Stimulated activated naive CD8-positive, alpha-beta T cell treated with anti-CD3 and anti-CD28 coated beads, Interleukin-15, Interleukin-2, amounts not matched to agents 100 ng/mL and 50 ng/mL, for 24 hours (primary cell): ENCODE results near the gene C9orf85.
A peak's percentile ranks its signal among the peaks of the same experiment; 100 is the strongest.

ENCODE experiments used
- H3K27ac Mint-ChIP-seq: one replicate; pipeline ENCODE4 v1.8.0; 2021; ENCODE audit warnings: mild to moderate bottlenecking, mixed read lengths
- H3K27me3 Mint-ChIP-seq: one replicate; pipeline ENCODE4 v1.8.0; 2021; ENCODE audit warnings: mixed read lengths
- H3K36me3 Mint-ChIP-seq: one replicate; pipeline ENCODE4 v1.8.0; 2021; ENCODE audit warnings: low read depth, mixed read lengths
- H3K4me1 Mint-ChIP-seq: one replicate; pipeline ENCODE4 v1.8.0; 2021; ENCODE audit warnings: low read depth, mixed read lengths
- H3K4me3 Mint-ChIP-seq: one replicate; pipeline ENCODE4 v1.8.0; 2021; ENCODE audit warnings: mild to moderate bottlenecking, mixed read lengths
- H3K9me3 Mint-ChIP-seq: one replicate; pipeline ENCODE4 v1.8.0; 2021; ENCODE audit warnings: mixed read lengths

The C9orf85 gene, protein sequence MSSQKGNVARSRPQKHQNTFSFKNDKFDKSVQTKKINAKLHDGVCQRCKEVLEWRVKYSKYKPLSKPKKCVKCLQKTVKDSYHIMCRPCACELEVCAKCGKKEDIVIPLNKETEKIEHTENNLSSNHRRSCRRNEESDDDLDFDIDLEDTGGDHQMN

DNA sequence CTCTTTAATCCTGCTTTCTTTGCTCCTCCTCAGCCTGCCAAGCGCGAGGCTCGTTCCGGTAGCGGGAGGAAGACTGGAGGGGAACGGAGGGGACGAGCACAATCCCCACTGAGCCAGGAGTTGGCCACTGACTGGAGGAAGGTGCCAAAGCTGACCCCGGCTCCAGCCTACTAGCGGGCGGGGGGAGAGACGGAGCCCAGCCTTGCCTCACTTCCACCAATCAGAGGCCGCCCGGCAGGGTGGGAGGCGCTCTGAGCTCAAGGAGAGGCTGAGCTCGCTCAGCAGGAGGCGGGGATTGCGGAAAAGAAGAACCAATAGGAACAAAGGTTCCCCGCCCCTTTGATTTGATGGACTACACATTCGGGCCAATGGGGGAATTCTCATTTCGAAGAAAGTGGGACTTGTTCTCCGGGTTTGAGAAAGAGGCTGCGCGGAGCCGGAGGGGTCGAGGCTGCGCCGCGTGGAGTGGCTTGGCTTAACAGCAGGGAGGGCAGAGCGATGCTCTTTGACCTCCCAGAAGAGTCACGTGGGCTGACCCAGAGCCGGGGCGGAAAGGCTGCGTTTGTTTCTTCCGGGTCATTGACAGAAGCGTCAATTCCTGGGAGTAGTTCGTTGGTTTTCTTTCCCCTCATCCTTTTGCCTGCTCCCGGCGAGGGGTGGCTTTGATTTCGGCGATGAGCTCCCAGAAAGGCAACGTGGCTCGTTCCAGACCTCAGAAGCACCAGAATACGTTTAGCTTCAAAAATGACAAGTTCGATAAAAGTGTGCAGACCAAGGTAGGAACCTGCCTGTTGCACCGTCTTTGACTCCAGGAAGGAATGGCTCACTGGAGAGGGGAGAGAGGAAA, at the start of gene C9orf85, which contains the start of gene ABHD17B:
Gene C9orf85 (plus strand): TSS at position 579 of the 847 bp plus-strand sequence. CDS start 96 bp downstream, at position 675.
Gene ABHD17B (minus strand): TSS at position 133 of the 847 bp plus-strand sequence. CDS start 36,113 bp downstream, outside the sequence.
- Mint-ChIP-seq H3K4me3 (peak within 1 kb of the TSS; percentile 100), H3K27me3 (no peaks in the 10 kb centered on the region), H3K4me1 (peaks cover 74% of the 10 kb centered on the region), H3K9me3 (no peaks in the 10 kb centered on the region), H3K36me3 (peaks cover 4% of the 10 kb centered on the region), H3K27ac (peak within 1 kb of the TSS; percentile 100)

- Mint-ChIP-seq H3K4me1 (peaks cover 32% of the 10 kb centered on the region), H3K4me3 (no peak overlapping the region), H3K36me3 (peaks cover 74% of the 10 kb centered on the region), H3K9me3 (peaks cover 17% of the 10 kb centered on the region), H3K27ac (no peak overlapping the region), H3K27me3 (no peaks in the 10 kb centered on the region)
These were observed 47.8 kb upstream of the C9orf85 start for GRCh38 chr9:71863631-71864030.

DNA sequence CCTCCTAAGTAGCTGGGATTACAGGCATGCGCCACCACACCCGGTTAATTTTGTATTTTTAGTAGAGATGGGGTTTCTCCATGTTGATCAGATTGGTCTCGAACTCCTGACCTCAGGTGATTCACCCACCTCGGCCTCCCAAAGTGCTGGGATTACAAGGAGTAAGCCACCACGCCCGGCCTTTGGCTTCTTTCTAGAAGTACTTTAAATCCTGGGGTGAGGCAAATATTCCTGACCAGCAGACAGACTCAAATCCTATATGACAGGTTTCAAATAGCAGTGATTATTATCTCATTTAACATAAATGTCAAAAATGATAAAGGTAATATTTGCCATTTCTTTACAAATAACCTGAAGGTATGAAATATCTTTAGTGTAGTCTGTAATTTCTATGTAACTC, 36.1 kb upstream of the C9orf85 start:
- Mint-ChIP-seq H3K4me1 (peaks cover 23% of the 10 kb centered on the region), H3K27me3 (no peaks in the 10 kb centered on the region), H3K27ac (no peak overlapping the region), H3K4me3 (no peak overlapping the region), H3K9me3 (peaks cover 21% of the 10 kb centered on the region), H3K36me3 (peaks cover 61% of the 10 kb centered on the region)

DNA sequence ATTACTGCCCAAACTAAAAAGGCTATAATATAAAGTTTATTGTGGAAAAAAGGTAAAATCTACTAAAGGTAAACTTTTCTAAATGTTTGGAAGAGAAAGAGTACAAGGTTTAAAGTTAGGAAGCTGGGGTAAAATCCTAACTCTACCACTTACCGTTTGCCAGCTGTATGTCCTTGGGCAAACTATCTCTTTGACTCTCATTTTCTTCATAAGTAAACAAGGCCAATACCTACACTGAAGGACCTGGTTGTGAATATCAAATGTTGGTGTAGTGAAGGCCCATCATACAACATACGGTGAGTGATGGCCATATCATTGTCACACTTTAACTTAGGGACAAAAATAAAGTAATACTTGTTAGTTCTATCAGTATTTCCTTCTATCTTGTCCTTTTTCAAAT, 35.3 kb upstream of the C9orf85 start:
- Mint-ChIP-seq H3K27ac (no peak overlapping the region), H3K27me3 (no peaks in the 10 kb centered on the region), H3K9me3 (peaks cover 25% of the 10 kb centered on the region), H3K4me3 (no peak overlapping the region), H3K4me1 (peaks cover 27% of the 10 kb centered on the region), H3K36me3 (peaks cover 60% of the 10 kb centered on the region)

DNA sequence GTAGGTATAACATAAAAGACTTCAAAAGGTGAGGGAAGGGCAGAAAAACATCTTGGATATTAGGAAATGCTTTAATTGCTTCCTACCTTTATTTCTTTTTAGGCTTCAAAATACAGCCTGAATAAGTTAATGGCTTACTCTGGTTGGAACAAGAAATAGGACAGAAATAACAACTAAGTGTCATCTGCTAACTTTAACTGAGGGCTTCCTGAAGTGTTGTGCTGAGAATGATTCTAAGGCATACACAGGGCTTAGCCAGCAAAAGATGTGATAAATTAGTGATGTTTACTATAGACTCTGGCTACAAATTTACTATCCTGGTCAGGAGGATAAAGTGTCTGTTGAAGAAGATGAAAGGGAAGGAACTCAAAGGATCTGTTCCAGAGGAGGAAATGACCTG, 34.6 kb upstream of the C9orf85 start:
- Mint-ChIP-seq H3K9me3 (peaks cover 30% of the 10 kb centered on the region), H3K27ac (no peak overlapping the region), H3K36me3 (peaks cover 60% of the 10 kb centered on the region), H3K4me3 (no peak overlapping the region), H3K4me1 (peaks cover 27% of the 10 kb centered on the region), H3K27me3 (no peaks in the 10 kb centered on the region)

- Mint-ChIP-seq H3K9me3 (peaks cover 33% of the 10 kb centered on the region), H3K36me3 (peaks cover 69% of the 10 kb centered on the region), H3K27me3 (no peaks in the 10 kb centered on the region), H3K4me3 (no peak overlapping the region), H3K4me1 (peaks cover 23% of the 10 kb centered on the region), H3K27ac (no peak overlapping the region)
These were observed 32.8 kb upstream of the C9orf85 start for GRCh38 chr9:71878327-71879274.

DNA sequence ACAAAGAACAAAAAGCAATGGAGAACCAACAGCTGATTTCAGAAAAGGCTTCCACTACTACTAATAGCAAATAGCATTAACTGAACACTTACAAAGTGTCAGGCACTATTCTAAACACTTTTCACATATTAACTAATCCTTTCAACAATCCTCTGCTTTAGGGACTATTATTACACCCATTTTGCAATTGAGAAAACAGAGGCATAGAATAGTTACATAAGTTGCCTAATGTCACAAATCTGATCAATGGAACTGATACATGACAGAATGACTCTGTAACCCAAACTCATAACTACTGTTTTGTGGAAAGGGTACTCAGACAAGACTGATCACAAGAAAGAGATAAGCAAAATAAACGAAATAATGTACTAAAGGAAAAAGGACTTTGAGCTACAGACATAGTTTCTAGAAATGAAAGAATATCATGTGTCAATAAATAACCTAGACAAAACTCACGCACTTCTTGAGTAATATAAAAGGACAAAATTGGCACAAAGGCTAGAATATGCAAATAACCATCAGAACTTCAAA, 31.7 kb upstream of the C9orf85 start:
- Mint-ChIP-seq H3K36me3 (peaks cover 73% of the 10 kb centered on the region), H3K27ac (no peak overlapping the region), H3K9me3 (peaks cover 41% of the 10 kb centered on the region), H3K4me1 (peaks cover 24% of the 10 kb centered on the region), H3K27me3 (no peaks in the 10 kb centered on the region), H3K4me3 (no peak overlapping the region)

DNA sequence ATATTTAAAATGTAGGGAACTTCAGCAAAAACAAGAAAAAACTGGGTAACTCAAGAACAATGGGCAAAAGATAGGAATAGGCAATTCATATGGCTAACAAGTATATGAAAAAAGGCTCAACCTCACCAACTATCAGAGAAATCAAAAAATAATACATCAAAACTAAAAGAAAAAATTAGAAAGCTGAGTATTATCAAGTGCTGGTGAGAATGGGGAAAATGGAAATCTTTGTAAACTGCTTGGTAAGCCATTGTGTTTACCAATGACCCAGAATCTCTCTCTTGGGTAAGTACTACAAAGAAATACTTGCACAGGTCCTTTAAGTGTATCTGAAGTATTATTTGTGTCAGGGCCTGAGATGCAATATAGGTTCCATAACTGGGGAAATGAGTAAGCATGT, 27.4 kb upstream of the C9orf85 start:
- peaks cover 41% of the 10 kb centered on the region for H3K4me1 Mint-ChIP-seq
- H3K36me3 Mint-ChIP-seq: peaks cover 55% of the 10 kb centered on the region
- H3K4me3 Mint-ChIP-seq: no peak overlapping the region
- H3K27ac Mint-ChIP-seq: peak overlapping the region; percentile 31
- H3K27me3 Mint-ChIP-seq: no peaks in the 10 kb centered on the region
- H3K9me3 Mint-ChIP-seq: peaks cover 28% of the 10 kb centered on the region

DNA sequence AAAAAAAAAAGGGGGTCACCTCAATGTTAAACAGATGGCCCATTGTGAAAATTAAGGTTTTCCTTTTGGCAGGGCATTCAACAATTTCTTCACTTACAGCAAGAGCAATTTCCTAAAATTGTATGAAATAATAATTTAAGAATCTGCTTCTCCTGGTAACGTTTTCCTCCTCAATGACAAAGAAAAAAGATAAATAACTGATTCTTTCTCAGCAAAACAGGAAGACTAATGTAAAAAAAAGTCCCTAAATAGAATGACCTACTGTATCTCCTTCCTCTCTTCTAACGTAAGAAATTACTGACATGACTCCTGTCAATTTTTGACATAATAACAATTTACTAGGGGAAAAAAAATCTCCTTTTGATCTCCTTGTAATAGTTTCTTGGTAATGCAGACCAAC, 26.0 kb upstream of the C9orf85 start:
- H3K9me3 Mint-ChIP-seq: peaks cover 20% of the 10 kb centered on the region
- peaks cover 52% of the 10 kb centered on the region for H3K36me3 Mint-ChIP-seq
- H3K27me3 Mint-ChIP-seq: no peaks in the 10 kb centered on the region
- peaks cover 48% of the 10 kb centered on the region for H3K4me1 Mint-ChIP-seq
- H3K27ac Mint-ChIP-seq: peak overlapping the region; percentile 45
- no peak overlapping the region for H3K4me3 Mint-ChIP-seq

DNA sequence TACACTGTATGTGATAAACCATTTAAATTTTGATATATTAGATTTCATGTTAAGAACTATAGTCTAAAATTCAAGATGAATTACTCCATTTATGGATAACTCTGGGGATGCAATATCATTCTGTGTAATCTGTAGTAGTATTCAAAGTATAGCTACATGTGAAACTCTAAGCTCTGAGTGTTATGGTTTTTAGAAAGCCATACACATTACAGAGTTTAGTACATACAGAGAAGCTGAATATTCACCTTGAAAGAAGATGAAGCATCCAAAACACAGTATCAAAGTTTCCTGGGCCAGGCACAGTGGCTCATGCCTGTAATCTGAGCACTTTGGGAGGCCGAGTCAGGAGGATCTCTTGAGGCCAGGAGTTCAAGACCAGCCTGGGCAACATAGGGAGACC, 25.4 kb upstream of the C9orf85 start:
- no peak overlapping the region for H3K27ac Mint-ChIP-seq
- peaks cover 48% of the 10 kb centered on the region for H3K4me1 Mint-ChIP-seq
- peaks cover 48% of the 10 kb centered on the region for H3K36me3 Mint-ChIP-seq

GRCh38 chr9:71886541-71886940, 24.9 kb upstream of the C9orf85 start:
- Mint-ChIP-seq H3K4me3 (no peak overlapping the region), H3K9me3 (peaks cover 11% of the 10 kb centered on the region), H3K27me3 (no peaks in the 10 kb centered on the region), H3K4me1 (peaks cover 52% of the 10 kb centered on the region), H3K27ac (no peak overlapping the region), H3K36me3 (peaks cover 43% of the 10 kb centered on the region)

More for the DNA sequence above, 25.4 kb upstream of the C9orf85 start:
- Mint-ChIP-seq H3K27me3 (no peaks in the 10 kb centered on the region), H3K4me3 (no peak overlapping the region), H3K9me3 (peaks cover 16% of the 10 kb centered on the region)

GRCh38 chr9:71887362-71887761, 24.1 kb upstream of the C9orf85 start:
- no peaks in the 10 kb centered on the region for H3K27me3 Mint-ChIP-seq
- peaks cover 54% of the 10 kb centered on the region for H3K4me1 Mint-ChIP-seq
- peaks cover 35% of the 10 kb centered on the region for H3K36me3 Mint-ChIP-seq
- H3K27ac Mint-ChIP-seq: peak overlapping the region; percentile 66
- peaks cover 11% of the 10 kb centered on the region for H3K9me3 Mint-ChIP-seq
- H3K4me3 Mint-ChIP-seq: no peak overlapping the region

- H3K27me3 Mint-ChIP-seq: no peaks in the 10 kb centered on the region
- H3K36me3 Mint-ChIP-seq: peaks cover 11% of the 10 kb centered on the region
- H3K27ac Mint-ChIP-seq: no peak overlapping the region
- no peak overlapping the region for H3K4me3 Mint-ChIP-seq
- H3K9me3 Mint-ChIP-seq: no peaks in the 10 kb centered on the region
- H3K4me1 Mint-ChIP-seq: peaks cover 62% of the 10 kb centered on the region
These were observed 21.3 kb upstream of the C9orf85 start for GRCh38 chr9:71890042-71890679.

DNA sequence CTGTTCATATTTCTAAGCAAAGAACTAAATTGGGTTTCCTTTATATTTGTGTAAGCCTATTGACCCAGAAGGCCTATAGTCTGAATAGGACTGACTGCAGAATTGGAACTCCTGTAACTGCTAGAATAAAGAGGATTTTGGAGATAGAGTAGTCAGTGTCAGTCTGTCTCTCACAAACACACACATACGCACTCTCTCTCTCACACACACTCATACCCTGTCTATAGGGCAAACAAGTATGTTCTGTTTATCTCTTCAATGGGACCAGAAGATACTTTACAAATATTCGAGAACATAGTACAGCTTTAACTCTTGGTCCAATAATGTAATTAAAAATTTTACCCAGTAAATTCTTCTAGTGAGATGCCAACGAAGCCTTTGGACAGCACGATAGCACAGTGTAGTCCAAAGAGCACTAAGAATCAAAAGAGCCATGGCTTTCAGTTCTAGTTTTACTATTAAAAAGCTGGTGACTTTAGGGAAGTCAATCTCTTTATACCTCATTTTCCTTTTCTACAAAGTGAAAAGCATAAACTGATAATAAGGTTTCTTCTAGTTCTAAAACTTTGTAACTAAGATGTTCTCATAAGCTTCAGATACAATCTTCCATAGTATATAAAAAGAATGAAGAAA, 19.8 kb upstream of the C9orf85 start:
- Mint-ChIP-seq H3K4me1 (peaks cover 64% of the 10 kb centered on the region), H3K36me3 (peaks cover 11% of the 10 kb centered on the region), H3K27ac (peak overlapping the region; percentile 10), H3K27me3 (no peaks in the 10 kb centered on the region), H3K9me3 (no peaks in the 10 kb centered on the region), H3K4me3 (no peak overlapping the region)
